Uterus (tissue), 4 donors: ENCODE measurements around the gene GLP2R. TPM values are rescaled to one million over a fixed set of nuclear protein-coding genes. Genes with fewer than 3 reads are reported as not detected.

Experiments
- DNase-seq, 2 donors: peaks; one replicate each; pipeline ENCODE4 v3.0.0-alpha.2; 2019 to 2020
- H3K27ac ChIP-seq, 2 donors: fragments of 200-600 bp; sonication (generic); 1 replicate in 1 of 2; 2 replicates in 1 of 2; pipeline ENCODE4 v1.5.1; 2016 to 2018
- H3K27me3 ChIP-seq, 2 donors: fragments of 200-600 bp; sonication (generic); one replicate each; pipeline ENCODE4 v1.5.1; 2018 to 2019; ENCODE audit warnings: control low read depth in 1 of 2
- H3K36me3 ChIP-seq, 2 donors: fragments of 200-600 bp; sonication (generic); one replicate each; pipeline ENCODE4 v1.5.1; 2019; ENCODE audit warnings: control low read depth in 1 of 2
- H3K4me1 ChIP-seq, 2 donors: fragments of 200-600 bp; sonication (generic); one replicate each; pipeline ENCODE4 v1.5.1; 2018 to 2019; ENCODE audit warnings: control low read depth in 1 of 2
- H3K4me3 ChIP-seq, 2 donors: fragments of 200-600 bp; sonication (generic); 1 replicate in 1 of 2; 2 replicates in 1 of 2; pipeline ENCODE4 v1.5.1; 2018 to 2019; ENCODE audit warnings: mild to moderate bottlenecking in 1 of 2
- H3K9me3 ChIP-seq, 2 donors: fragments of 200-600 bp; sonication (generic); one replicate each; pipeline ENCODE4 v1.5.1; 2019; ENCODE audit warnings: control low read depth in 1 of 2
- POLR2A ChIP-seq, 2 donors: fragments of 450-650 bp; IDR thresholded peaks; one replicate each; pipeline ENCODE4 v1.6.1; 2016; ENCODE audit warnings: antibody characterized with exemption in 2 of 2, mild to moderate bottlenecking in 1 of 2, moderate library complexity in 1 of 2
- intact Hi-C: fragments of 100-400 bp; cut with DNase I; formaldehyde crosslinking; loops from one replicate; pipeline ENCODE4 v1.15.1; 2023; ENCODE audit warnings: low total_unique reads
- total RNA-seq, 4 donors: library from RNA; depleted of rRNA in 3 of 4; stranded (reverse); fragments of >200 nt in 3 of 4; gene quantifications; one replicate each; pipeline versions ENCODE4 v1.1.0 to v1.2.4, GENCODE V29; 2014 to 2023
- TF ChIP-seq, protein P1 (sequence below), 4 experiments: fragments of 200-600 bp in 2 of 4; fragments of 450-650 bp in 2 of 4; sonication (generic) in 2 of 4; IDR thresholded peaks; one replicate each; pipeline ENCODE4 v1.5.1; 2016 to 2019; ENCODE audit warnings: antibody characterized with exemption in 4 of 4, mild to moderate bottlenecking in 2 of 4, moderate library complexity in 1 of 4
- donor health status: DM: yes; HTN: yes; CAD: no.

GLP2R gene
- total RNA-seq, 4 donors from 2014 or later: under 0.01 to 12.7 (median 0.43) TPM

DNA sequence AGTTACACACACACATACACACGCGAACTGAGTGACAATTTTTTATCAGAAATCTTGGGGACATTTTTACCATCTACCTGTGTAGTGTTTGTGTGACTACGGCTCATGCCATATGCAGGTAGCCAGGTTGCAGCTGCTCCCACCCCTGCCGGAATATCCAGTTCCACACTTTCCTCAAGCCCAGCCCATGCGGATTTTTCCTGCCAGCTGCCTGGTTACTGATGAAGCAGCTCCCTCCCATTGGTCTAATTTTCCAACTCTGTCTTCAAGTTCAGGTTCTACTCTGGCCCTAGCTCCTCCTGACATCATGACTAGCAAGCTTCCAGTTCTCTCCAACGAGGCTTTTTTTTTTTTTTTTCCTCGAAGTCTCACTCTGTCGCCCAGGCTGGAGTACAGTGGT lies 8.6 kb upstream of the GLP2R start:
- no peaks in the 10 kb centered on the region for H3K36me3 ChIP-seq
- TF ChIP-seq, protein P1, sequence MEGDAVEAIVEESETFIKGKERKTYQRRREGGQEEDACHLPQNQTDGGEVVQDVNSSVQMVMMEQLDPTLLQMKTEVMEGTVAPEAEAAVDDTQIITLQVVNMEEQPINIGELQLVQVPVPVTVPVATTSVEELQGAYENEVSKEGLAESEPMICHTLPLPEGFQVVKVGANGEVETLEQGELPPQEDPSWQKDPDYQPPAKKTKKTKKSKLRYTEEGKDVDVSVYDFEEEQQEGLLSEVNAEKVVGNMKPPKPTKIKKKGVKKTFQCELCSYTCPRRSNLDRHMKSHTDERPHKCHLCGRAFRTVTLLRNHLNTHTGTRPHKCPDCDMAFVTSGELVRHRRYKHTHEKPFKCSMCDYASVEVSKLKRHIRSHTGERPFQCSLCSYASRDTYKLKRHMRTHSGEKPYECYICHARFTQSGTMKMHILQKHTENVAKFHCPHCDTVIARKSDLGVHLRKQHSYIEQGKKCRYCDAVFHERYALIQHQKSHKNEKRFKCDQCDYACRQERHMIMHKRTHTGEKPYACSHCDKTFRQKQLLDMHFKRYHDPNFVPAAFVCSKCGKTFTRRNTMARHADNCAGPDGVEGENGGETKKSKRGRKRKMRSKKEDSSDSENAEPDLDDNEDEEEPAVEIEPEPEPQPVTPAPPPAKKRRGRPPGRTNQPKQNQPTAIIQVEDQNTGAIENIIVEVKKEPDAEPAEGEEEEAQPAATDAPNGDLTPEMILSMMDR (IDR thresholded peaks at IDR 0.05): no peak
- no peak for TF ChIP-seq POLR2A (IDR thresholded peaks at IDR 0.05)
- no peak overlapping the region for H3K27ac ChIP-seq
- no peaks in the 10 kb centered on the region for H3K27me3 ChIP-seq
- intact Hi-C loops: no loop called here
- no peaks in the 10 kb centered on the region for H3K4me1 ChIP-seq
- DNase-seq: no peak
- no peaks in the 10 kb centered on the region for H3K9me3 ChIP-seq
- H3K4me3 ChIP-seq: no peak overlapping the region

DNA sequence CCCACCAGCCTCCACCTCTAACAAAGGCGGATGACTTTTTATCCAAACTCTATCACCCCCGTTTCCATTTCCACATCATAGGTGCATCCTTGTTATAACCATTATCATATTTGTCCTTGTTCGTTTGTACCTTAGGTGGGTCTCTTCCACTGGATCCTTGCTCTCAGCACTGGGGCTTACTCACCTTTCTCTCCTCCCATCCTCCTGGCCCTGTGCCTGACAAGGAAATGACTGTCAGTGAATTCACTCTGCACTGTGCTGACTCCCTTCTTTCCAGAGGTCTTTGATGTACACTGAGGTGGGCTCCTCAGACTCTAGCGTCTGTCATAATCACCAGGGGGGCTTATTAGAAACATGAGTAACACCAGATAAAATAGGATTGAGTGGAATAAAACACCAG lies 7.0 kb upstream of the GLP2R start:
- no peak for DNase-seq
- Histone ChIP-seq H3K27ac (no peak overlapping the region), H3K27me3 (no peaks in the 10 kb centered on the region), H3K4me1 (no peaks in the 10 kb centered on the region), H3K36me3 (no peaks in the 10 kb centered on the region), H3K9me3 (no peaks in the 10 kb centered on the region), H3K4me3 (no peak overlapping the region)
- TF ChIP-seq POLR2A (IDR thresholded peaks at IDR 0.05): no peak
- TF ChIP-seq, protein P1 (IDR thresholded peaks at IDR 0.05): no peak
- intact Hi-C loops: no loop called here

DNA sequence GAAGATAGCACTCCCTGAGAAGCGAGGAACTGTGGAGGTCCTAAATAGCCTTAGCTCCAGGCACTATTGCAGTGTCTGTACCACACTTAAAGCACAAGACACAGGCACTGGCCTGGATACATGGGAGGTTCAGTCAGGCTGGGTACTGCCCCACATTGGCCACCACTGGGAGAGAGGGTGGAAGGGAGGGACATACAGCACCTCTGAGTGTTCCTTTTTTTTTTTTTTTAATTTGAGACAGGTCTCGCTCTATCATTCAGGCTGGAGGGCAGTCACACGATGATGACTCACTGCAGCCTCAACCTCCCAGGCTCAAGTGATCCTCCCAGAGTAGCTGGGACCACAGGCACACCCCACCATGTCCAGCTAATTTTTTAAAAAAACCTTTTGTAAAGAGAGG lies 5.3 kb upstream of the GLP2R start:
- H3K4me1 ChIP-seq: no peaks in the 10 kb centered on the region
- H3K36me3 ChIP-seq: no peaks in the 10 kb centered on the region
- DNase-seq: no peak
- H3K27ac ChIP-seq: no peak overlapping the region
- intact Hi-C loops: no loop called here
- no peaks in the 10 kb centered on the region for H3K27me3 ChIP-seq
- no peak overlapping the region for H3K4me3 ChIP-seq
- no peaks in the 10 kb centered on the region for H3K9me3 ChIP-seq
- TF ChIP-seq, protein P1 (IDR thresholded peaks at IDR 0.05): no peak
- no peak for TF ChIP-seq POLR2A (IDR thresholded peaks at IDR 0.05)

DNA sequence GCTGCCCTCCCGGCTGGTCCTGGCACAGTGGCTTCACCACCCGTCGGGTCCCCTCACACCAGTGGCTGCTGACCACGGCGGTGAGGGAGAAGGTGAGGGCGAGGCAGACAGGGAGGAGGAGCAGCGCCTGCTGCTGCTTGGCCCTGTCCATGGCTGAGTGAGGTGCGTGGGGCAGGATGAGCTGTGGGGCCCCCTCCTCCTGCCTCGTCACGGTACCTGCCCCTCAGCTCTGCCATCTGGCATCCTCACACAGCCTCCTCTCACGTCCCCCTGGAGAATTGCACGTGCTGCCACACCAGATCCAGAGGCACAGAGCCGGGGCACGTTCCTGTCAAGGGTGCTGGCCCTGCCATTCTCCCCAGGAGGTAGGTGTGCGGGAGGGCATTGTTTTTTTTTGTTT lies 3.8 kb upstream of the GLP2R start, which contains the start of gene GSG1L2:
GSG1L2 (minus strand) TSS at position 159 of the 400 bp plus-strand sequence; CDS start at position 151, 8 bp downstream.
- no peaks in the 10 kb centered on the region for H3K36me3 ChIP-seq
- TF ChIP-seq, protein P1 (IDR thresholded peaks at IDR 0.05): no peak
- no peak for TF ChIP-seq POLR2A (IDR thresholded peaks at IDR 0.05)
- intact Hi-C loops: no loop called here
- no peaks in the 10 kb centered on the region for H3K27me3 ChIP-seq
- no peaks in the 10 kb centered on the region for H3K4me1 ChIP-seq
- no peak for DNase-seq
- H3K4me3 ChIP-seq: no peak within 1 kb of the TSS
- H3K27ac ChIP-seq: no peak within 1 kb of the TSS
- no peaks in the 10 kb centered on the region for H3K9me3 ChIP-seq

DNA sequence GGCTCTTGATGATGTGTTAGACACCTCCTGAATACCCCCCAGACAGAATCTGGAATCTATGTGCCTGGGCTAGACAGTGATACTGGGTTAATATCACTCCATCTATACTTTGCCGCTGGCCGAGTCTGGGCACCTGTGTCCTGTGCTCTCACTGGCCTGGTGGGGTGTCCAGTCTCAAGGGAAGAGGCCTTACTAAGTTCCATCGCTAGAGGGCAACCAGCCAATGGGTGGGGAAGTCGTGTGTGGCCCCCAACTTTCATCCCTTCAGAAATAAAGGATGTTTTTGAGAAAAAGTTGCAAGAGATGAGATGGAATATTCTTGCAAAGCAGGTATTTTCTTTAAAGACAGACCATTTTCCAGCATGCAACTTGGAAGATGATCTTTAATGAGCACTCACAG lies 1.6 kb upstream of the GLP2R start:
- peaks cover 0 to 5% of the 10 kb centered on the region in 2 donors for H3K4me1 ChIP-seq
- no peaks in the 10 kb centered on the region for H3K9me3 ChIP-seq
- no peak for DNase-seq
- no peak overlapping the region for H3K27ac ChIP-seq
- no peaks in the 10 kb centered on the region for H3K27me3 ChIP-seq
- no peaks in the 10 kb centered on the region for H3K36me3 ChIP-seq
- TF ChIP-seq, protein P1 (IDR thresholded peaks at IDR 0.05): no peak
- TF ChIP-seq POLR2A (IDR thresholded peaks at IDR 0.05): no peak
- H3K4me3 ChIP-seq: no peak overlapping the region
- intact Hi-C loops: no loop called here
